ENCODE data around the gene IL17RD. TPM values are rescaled to one million over a fixed set of nuclear protein-coding genes. Genes with fewer than 3 reads are reported as not detected.

IL17RD gene
- polyA plus RNA-seq, 3 donors, result 49.5 to 60.5 (median 58.4) TPM

DNA sequence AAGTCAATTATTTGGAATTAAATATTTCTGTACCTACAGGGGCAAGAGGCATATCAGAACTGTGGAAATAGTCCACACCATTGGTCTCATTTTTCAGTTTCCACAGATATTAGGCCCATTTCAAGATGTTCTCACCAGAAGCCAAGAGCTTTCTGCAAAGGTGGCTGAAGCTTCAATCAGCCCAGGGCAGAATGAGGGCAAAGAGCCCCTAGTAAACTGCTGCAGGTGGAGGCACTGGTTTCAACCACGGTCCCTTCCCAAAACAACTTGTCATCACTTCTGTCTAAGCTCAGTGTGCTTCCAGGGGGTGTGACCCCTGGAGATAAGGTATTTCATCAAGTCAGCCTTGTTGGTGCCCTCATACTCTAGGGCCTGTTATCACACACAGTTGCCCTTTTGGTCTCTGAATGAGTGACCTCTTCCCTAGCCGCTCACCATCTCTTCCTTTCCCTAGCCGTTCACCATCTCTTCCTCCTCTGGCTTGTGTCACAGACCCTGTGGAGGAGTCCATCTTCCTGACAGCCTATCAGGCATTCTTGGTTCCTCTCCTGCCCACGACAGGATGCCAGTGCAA, 21.2 kb downstream of the IL17RD start:
- no peak for DNase-seq (ENCODE audit: extremely low read depth in 1 of 11, low read depth in 9 of 11, low spot score in 4 of 11)

DNA sequence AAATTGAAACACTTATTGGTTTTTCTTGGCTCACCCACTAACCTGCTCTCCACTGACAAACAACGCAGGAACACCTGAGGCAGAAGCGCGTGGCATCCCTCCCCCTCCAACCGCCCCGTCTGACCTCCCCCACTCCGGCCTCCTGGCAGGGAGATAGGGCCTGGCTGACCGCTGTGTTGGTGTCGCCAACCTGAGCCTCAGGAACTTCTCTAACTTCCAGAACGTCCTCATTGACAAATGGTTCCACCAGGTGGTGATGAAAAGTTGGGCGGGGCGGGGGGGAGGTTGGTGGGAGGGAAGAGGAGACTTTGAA, 22.8 kb downstream of the IL17RD start:
- no peak for DNase-seq (ENCODE audit: extremely low read depth in 1 of 11, low read depth in 9 of 11, low spot score in 4 of 11)

GRCh38 chr3:57141719-57142410, 23.3 kb downstream of the IL17RD start:
- no peak for DNase-seq (ENCODE audit: extremely low read depth in 1 of 11, low read depth in 9 of 11, low spot score in 4 of 11)

DNA sequence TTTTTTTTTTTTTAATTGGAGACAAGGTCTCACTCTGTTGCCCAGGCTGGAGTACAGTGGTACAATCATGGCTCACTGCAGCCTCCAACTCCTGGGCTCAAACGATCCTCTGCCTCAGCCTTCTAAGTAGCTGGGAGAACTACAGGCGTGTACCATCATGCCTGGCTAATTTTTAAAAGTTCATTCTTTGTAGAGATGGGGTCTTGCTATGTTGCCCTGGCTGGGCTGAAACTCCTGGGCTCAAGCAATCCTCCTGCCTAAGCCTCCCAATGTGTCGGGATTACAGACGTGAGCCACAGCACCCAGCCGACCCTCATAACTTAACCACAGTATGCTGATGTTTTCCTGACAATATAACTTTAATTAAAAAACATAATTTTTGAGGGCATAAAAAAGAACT, 24.3 kb downstream of the IL17RD start:
- DNase-seq (ENCODE audit: extremely low read depth in 1 of 11, low read depth in 9 of 11, low spot score in 4 of 11), result no peak

- no peak for DNase-seq (ENCODE audit: extremely low read depth in 1 of 11, low read depth in 9 of 11, low spot score in 4 of 11)
Measured at GRCh38 chr3:57135964-57136719, 29.0 kb downstream of the IL17RD start.

- DNase-seq (ENCODE audit: extremely low read depth in 1 of 11, low read depth in 9 of 11, low spot score in 4 of 11), result no peak
Measured at GRCh38 chr3:57133157-57133556, 32.0 kb downstream of the IL17RD start.

- no peak for DNase-seq (ENCODE audit: extremely low read depth in 1 of 11, low read depth in 9 of 11, low spot score in 4 of 11)
Measured at GRCh38 chr3:57132674-57133073, 32.5 kb downstream of the IL17RD start.

DNA sequence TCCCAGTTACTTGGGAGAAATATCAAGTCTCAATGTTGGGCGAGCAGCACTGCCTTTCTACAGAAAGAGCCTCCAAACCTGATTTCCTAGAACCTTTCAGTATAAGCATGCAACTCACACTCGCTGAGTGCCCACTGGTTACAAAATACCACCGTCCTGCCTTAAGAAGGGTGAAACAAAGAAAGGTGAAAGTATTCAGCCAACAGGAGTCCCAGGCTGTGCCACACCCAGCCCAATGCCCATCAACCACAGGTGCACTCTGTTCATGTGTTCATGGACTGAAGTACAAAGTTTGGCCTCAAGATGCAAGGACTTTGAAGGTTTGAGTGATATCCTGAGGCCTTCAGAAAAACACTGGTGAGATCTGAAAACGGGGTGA, 34.0 kb downstream of the IL17RD start:
- no peak for DNase-seq (ENCODE audit: extremely low read depth in 1 of 11, low read depth in 9 of 11, low spot score in 4 of 11)

GRCh38 chr3:57130571-57131209, 34.5 kb downstream of the IL17RD start:
- no peak for DNase-seq (ENCODE audit: extremely low read depth in 1 of 11, low read depth in 9 of 11, low spot score in 4 of 11)

- no peak for DNase-seq (ENCODE audit: extremely low read depth in 1 of 11, low read depth in 9 of 11, low spot score in 4 of 11)
Measured at GRCh38 chr3:57128826-57129667, 36.1 kb downstream of the IL17RD start.

GRCh38 chr3:57127891-57128518, 37.1 kb downstream of the IL17RD start:
- DNase-seq (ENCODE audit: extremely low read depth in 1 of 11, low read depth in 9 of 11, low spot score in 4 of 11), result peak in 1 of 11 donors; percentile 48

GRCh38 chr3:57126244-57126643, 38.9 kb downstream of the IL17RD start:
- no peak for DNase-seq (ENCODE audit: extremely low read depth in 1 of 11, low read depth in 9 of 11, low spot score in 4 of 11)

DNA sequence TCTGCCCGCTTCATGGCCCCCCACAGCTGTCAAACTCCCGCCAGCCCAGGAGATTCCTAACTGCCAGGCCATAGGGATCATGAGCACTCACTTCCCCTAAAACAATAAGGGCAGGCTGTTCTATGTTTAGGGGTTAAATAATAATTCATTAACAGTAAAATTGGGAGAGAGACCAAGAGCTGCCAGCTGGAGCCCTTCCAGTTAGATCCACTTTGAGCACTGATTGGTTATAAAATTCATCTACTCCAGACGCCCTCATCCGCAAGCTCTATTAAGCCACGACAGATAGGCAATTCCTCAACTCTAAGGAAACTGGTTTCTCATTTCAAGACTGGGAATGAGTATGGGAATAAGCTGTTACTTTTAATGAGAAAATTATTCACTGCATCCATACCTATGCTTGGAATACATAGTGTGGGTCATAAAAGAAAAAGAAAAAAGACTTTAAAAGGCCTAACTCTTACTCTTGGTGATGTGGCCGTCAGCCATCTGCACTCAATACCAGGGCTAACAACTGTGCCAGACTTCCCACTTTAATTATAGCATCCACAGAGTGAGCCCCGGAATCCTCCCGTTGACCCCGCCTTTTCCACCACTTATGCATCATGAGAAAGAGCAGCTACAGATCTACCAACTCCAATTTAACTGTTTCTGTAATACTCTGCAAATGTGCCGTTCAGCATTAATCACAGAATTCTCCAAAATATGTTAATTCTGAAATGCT, 44.5 kb downstream of the IL17RD start:
- no peak for DNase-seq (ENCODE audit: extremely low read depth in 1 of 11, low read depth in 9 of 11, low spot score in 4 of 11)

DNA sequence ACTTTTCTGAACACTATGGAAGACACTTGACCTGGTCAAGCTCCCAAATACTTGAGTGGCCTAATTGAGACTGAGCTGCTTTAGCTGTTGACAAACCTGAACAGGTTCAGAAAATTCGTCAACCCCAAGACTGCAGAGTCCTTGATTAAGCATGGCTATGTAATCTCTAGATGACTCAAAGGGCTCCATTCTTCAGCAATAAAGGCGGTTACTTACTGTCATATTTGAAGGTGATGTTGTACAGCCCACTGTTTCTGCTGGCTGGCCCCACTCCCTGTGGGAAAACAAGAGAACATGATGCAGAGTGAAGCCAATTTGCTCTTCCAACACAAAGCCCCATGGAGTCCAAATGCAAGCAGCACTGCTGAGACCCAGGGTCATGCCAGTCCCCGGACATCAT, 45.1 kb downstream of the IL17RD start:
- no peak for DNase-seq (ENCODE audit: extremely low read depth in 1 of 11, low read depth in 9 of 11, low spot score in 4 of 11)

DNA sequence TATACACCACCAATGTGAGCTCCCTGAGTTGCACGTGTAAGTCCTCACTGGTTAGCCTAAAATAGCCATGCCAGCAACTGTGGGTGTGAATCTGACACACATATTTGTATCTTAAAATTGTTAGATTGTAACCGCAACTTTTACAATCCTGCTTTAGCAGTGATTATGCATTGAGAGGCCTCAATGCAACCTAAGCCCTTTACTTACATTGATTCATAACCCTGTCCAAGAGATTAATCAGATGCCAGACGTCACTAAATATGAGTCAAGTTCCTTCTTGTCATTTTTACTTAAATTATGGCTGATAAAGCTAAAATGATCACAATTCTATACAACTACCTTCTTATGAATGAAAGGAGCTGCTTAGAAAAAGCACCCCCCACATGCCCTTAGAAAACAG, 46.9 kb downstream of the IL17RD start:
- no peak for DNase-seq (ENCODE audit: extremely low read depth in 1 of 11, low read depth in 9 of 11, low spot score in 4 of 11)

DNA sequence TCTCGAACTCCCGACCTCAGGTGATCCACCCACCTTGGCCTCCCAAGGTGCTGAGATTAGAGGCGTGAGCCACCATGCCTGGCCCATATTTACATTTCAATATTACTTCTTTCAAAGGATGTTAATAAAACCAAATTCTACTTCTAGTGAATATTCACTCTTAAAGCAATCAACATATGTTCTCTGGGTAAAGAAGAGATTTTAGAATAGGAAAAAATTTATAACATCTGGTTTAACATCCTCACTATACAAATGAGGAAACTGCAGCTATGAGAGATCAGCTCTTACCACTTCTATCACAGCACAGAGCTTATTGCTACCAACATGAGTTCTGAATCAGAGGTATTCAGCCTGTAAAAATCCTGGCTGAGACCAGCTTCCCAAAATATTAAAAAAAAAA, 48.7 kb downstream of the IL17RD start:
- DNase-seq (ENCODE audit: extremely low read depth in 1 of 11, low read depth in 9 of 11, low spot score in 4 of 11), result no peak

- no peak for DNase-seq (ENCODE audit: extremely low read depth in 1 of 11, low read depth in 9 of 11, low spot score in 4 of 11)
Measured at GRCh38 chr3:57112206-57112605, 52.9 kb downstream of the IL17RD start.

GRCh38 chr3:57110798-57111197, 54.4 kb downstream of the IL17RD start:
- no peak for DNase-seq (ENCODE audit: extremely low read depth in 1 of 11, low read depth in 9 of 11, low spot score in 4 of 11)
